K562 (cell line): ENCODE results near the gene KDM5D. TPM values are rescaled to one million over a fixed set of nuclear protein-coding genes. Genes with fewer than 3 reads are reported as not detected.

Experiments used
- ATAC-seq: fragments of 200-7000 bp; cut with Tn5 transposase; 3 replicates; pipeline ENCODE4 v1.9.1; 2020; ENCODE audit warnings: moderate library complexity
- Bru-seq: library from RNA; stranded (reverse); fragments of 400-500 nt; gene quantifications from one replicate; lab custom pipeline; 2021; lab: Mats Ljungman, UMichigan
- BruChase-seq, 2 experiments: library from RNA; stranded (reverse); fragments of 400-500 nt; gene quantifications; one replicate each; lab custom pipeline; 2021; lab: Mats Ljungman, UMichigan
- BruUV-seq: library from RNA; stranded (reverse); fragments of 400-500 nt; replicated peaks from 2 replicates; lab custom pipeline; 2021; lab: Mats Ljungman, UMichigan
- CTCF ChIA-PET: fragments of 300-600 bp; formaldehyde crosslinking; extraction: SDS; loops from one replicate; lab custom pipeline; 2021; ENCODE audit warnings: low intra/inter-chr PET ratio; lab: Yijun Ruan, JAX
- POLR2A ChIA-PET: fragments of 300-600, 350-650 bp; sonication (Branson Sonifier 250); formaldehyde crosslinking; extraction: SDS; loops from one replicate; lab custom pipeline; 2021; ENCODE audit warnings: antibody characterized with exemption, inconsistent platforms; lab: Yijun Ruan, JAX
- DNase-seq, 4 experiments: peaks; one replicate each; pipeline versions ENCODE4 v3.0.0 to v3.0.0-alpha.2; 2011 to 2018; ENCODE audit warnings: low spot score in 3 of 4, mixed read lengths in 3 of 4; ENCODE audit errors: extremely low read depth in 1 of 4
- FAIRE-seq: peaks from 2 replicates; lab custom pipeline; 2011; peaks lifted over from hg19 to GRCh38; lab: Jason Lieb, UNC
- H2AFZ ChIP-seq: 2 replicates; pipeline ENCODE4 v1.6.0; 2011; ENCODE audit warnings: low read depth, low read length, control low read depth, inconsistent platforms
- H3K27ac ChIP-seq: fragments of 200-600 bp; 3 replicates; pipeline ENCODE4 v1.8.0; 2011; ENCODE audit warnings: low read depth, mild to moderate bottlenecking, control low read depth, inconsistent platforms, low read length, moderate library complexity, mixed read lengths; ENCODE audit errors: extremely low read depth
- H3K27me3 ChIP-seq, 2 experiments: fragments of 300-600 bp in 1 of 2; 2 replicates in 1 of 2; 3 replicates in 1 of 2; pipeline versions ENCODE4 v1.6.0 to v1.8.0; 2011; ENCODE audit warnings: inconsistent platforms in 2 of 2, low read length in 2 of 2, mild to moderate bottlenecking in 1 of 2, mixed read lengths in 1 of 2, moderate library complexity in 1 of 2; ENCODE audit not compliant: control insufficient read depth in 2 of 2, insufficient read depth in 2 of 2
- H3K36me3 ChIP-seq: fragments of 300-600 bp; 3 replicates; pipeline ENCODE4 v1.8.0; 2011; ENCODE audit warnings: mild to moderate bottlenecking, low read length, inconsistent platforms; ENCODE audit not compliant: control insufficient read depth, insufficient read depth
- H3K4me1 ChIP-seq, 2 experiments: fragments of 200-600 bp in 1 of 2; replicated peaks in 1 of 2; 2 replicates in 1 of 2; 3 replicates in 1 of 2; pipeline versions ENCODE4 v1.5.1 to v1.8.0; 2011; ENCODE audit warnings: inconsistent platforms in 2 of 2, low read length in 2 of 2, mild to moderate bottlenecking in 1 of 2, mixed read lengths in 1 of 2, moderate library complexity in 1 of 2; ENCODE audit not compliant: control insufficient read depth in 2 of 2, insufficient read depth in 2 of 2
- H3K4me2 ChIP-seq: 2 replicates; pipeline ENCODE4 v1.6.1; 2011; ENCODE audit warnings: low read length, control low read depth, inconsistent platforms, mixed read lengths; ENCODE audit not compliant: insufficient read depth
- H3K4me3 ChIP-seq: fragments of 200-600 bp; sonication (generic), shearing (Covaris generic); 2 replicates; pipeline ENCODE4 v1.5.1; 2016; ENCODE audit warnings: control low read depth, inconsistent platforms
- H3K79me2 ChIP-seq: fragments of 200-600 bp; 3 replicates; pipeline ENCODE4 v1.8.0; 2011; ENCODE audit warnings: low read length, inconsistent platforms; ENCODE audit not compliant: control insufficient read depth, insufficient read depth
- H3K9ac ChIP-seq, 2 experiments: 2 replicates each; pipeline versions ENCODE4 v1.6.0 to v1.6.1; 2011; ENCODE audit warnings: low read depth in 2 of 2, low read length in 2 of 2, control low read depth in 1 of 2, inconsistent platforms in 1 of 2, mild to moderate bottlenecking in 1 of 2, mixed read lengths in 1 of 2; ENCODE audit not compliant: insufficient read depth in 1 of 2
- H3K9me1 ChIP-seq: one replicate; pipeline ENCODE4 v1.6.0; 2011; ENCODE audit warnings: inconsistent platforms, mild to moderate bottlenecking, low read length, moderate library complexity; ENCODE audit not compliant: control insufficient read depth, insufficient read depth
- H3K9me3 ChIP-seq: replicated peaks from 2 replicates; pipeline ENCODE4 v1.5.1; 2011; ENCODE audit warnings: low read depth, low read length, inconsistent platforms; ENCODE audit not compliant: control insufficient read depth, insufficient read depth
- H4K20me1 ChIP-seq: replicated peaks from 2 replicates; pipeline ENCODE4 v1.6.1; 2011; ENCODE audit warnings: low read length, inconsistent platforms, mixed read lengths; ENCODE audit not compliant: control insufficient read depth, insufficient read depth
- NFRKB ChIP-seq: fragments of 450-650 bp; IDR thresholded peaks from 2 replicates; pipeline ENCODE4 v1.6.1; 2016; ENCODE audit warnings: low read depth
- NR2C2 ChIP-seq, 2 experiments: fragments of 200-800 bp in 1 of 2; sonication (Bioruptor generic) in 1 of 2; sonication (generic) in 1 of 2; formaldehyde crosslinking in 1 of 2; IDR thresholded peaks; 2 replicates each; pipeline versions ENCODE4 v1.6.1 to v1.8.0; 2016 to 2022; ENCODE audit warnings: mild to moderate bottlenecking in 1 of 2, missing compliant biosample characterization in 1 of 2, missing genetic modification characterization in 1 of 2, missing genetic modification reagents in 1 of 2
- PML ChIP-seq: IDR thresholded peaks from 2 replicates; pipeline ENCODE4 v1.6.1; 2012; ENCODE audit warnings: low read length, inconsistent platforms
- POLR2B ChIP-seq: fragments of 450-650 bp; IDR thresholded peaks from 2 replicates; pipeline ENCODE4 v1.6.1; 2018; ENCODE audit warnings: low read depth; ENCODE audit not compliant: partially characterized antibody
- PRMT5 ChIP-seq: sonication (generic); formaldehyde crosslinking; IDR thresholded peaks from 2 replicates; pipeline ENCODE4 v1.5.0; 2020; ENCODE audit warnings: missing genetic modification reagents
- TRIM28 ChIP-seq: fragments of 450-650 bp; IDR thresholded peaks from 2 replicates; pipeline ENCODE4 v1.6.1; 2017
- XRCC4 ChIP-seq: IDR thresholded peaks from one replicate; pipeline ENCODE4 v1.6.1; 2011; ENCODE audit not compliant: insufficient read depth, insufficient read length; ENCODE audit errors: extremely low read depth
- ZNF133 ChIP-seq: fragments of 250-450 bp; sonication (Bioruptor Pico); IDR thresholded peaks from 2 replicates; pipeline ENCODE4 v1.4.0; 2020; ENCODE audit warnings: mild to moderate bottlenecking
- WGBS: fragments of 100-300 bp; shearing (Covaris generic); methylation state at CpG from one replicate; pipeline ENCODE4 v1.1.6; 2016; ENCODE audit warnings: low coverage, mixed read lengths; ENCODE audit not compliant: insufficient coverage; ENCODE audit errors: missing lambda C conversion rate; 5-methylcytosine and 5-hydroxymethylcytosine counted together
- in situ Hi-C: fragments of 300-500 bp; cut with MboI; formaldehyde crosslinking; loops from 4 replicates; pipeline ENCODE4 v1.15.0; 2018; ENCODE audit warnings: inconsistent platforms, mixed read lengths
- intact Hi-C: fragments of 100-400 bp; cut with micrococcal nuclease; formaldehyde crosslinking; loops from 2 replicates; pipeline ENCODE4 v1.14.2; 2022
- long read RNA-seq, 3 experiments: library from polyadenylated mRNA in 2 of 3; library from RNA in 1 of 3; unstranded in 2 of 3; stranded (forward) in 1 of 3; transcript quantifications; one replicate each; pipeline ENCODE4 v2.0.0, GENCODE V29; 2019 to 2022
- polyA minus RNA-seq, 3 experiments: library from RNA; depleted of rRNA, polyadenylated mRNA; stranded (reverse); fragments of >200 nt; gene quantifications; 2 replicates each; pipeline ENCODE4 v1.2.3, GENCODE V29; 2011
- polyA plus RNA-seq, 8 experiments: library from polyadenylated mRNA; depleted of rRNA in 4 of 8; stranded (reverse) in 5 of 8; unstranded in 3 of 8; fragments of >200 nt; fragmentation: Nextera tagmentation in 2 of 8; fragmentation: Illumina TruSeq in 1 of 8; extraction: Ambion mirVana in 2 of 8; extraction: Trizol in 1 of 8; gene quantifications; 2 replicates each; pipeline versions ENCODE4 v1.2.1 to v1.2.3, GENCODE V29; 2011 to 2014; ENCODE audit warnings: inconsistent platforms in 1 of 8, missing spikeins in 1 of 8
- total RNA-seq, 7 experiments: library from RNA; depleted of rRNA in 6 of 7; stranded (reverse); fragments of >200 nt in 6 of 7; fragmentation: Illumina TruSeq in 2 of 7; extraction: Trizol in 2 of 7; gene quantifications; 2 replicates each; pipeline versions ENCODE4 v1.2.1 to v1.2.3, GENCODE V29; 2011 to 2021; ENCODE audit warnings: low replicate concordance in 1 of 7
- TF ChIP-seq, protein P1 (sequence below): sonication (generic); formaldehyde crosslinking; IDR thresholded peaks from 2 replicates; pipeline ENCODE4 v1.8.1; 2023; ENCODE audit warnings: mild to moderate bottlenecking, missing genetic modification reagents
- TF ChIP-seq, protein P2 (sequence below), 2 experiments: IDR thresholded peaks; 2 replicates each; pipeline ENCODE4 v1.6.1; 2012; ENCODE audit warnings: improper control_type of control experiment in 2 of 2, low read depth in 2 of 2, low read length in 2 of 2, borderline replicate concordance in 1 of 2
- TF ChIP-seq, protein P3 (sequence below): sonication (generic); formaldehyde crosslinking; IDR thresholded peaks from 2 replicates; pipeline ENCODE4 v1.4.0; 2020; ENCODE audit warnings: mild to moderate bottlenecking, missing genetic modification reagents

KDM5D gene
- total RNA-seq (2011; cell fraction: chromatin; rRNA removed; ENCODE audit: low replicate concordance), result not detected in 2 replicates
- not detected in 2 replicates for total RNA-seq (2011; cell fraction: nucleolus; rRNA removed)
- total RNA-seq (2011; cell fraction: nucleoplasm; rRNA removed), result not detected in 2 replicates
- not detected in 2 replicates for total RNA-seq (2014; rRNA removed)
- total RNA-seq (2014; rRNA removed; fragmentation: Illumina TruSeq; extraction: Trizol), result not detected in 2 replicates
- total RNA-seq (2015; rRNA removed; fragmentation: Illumina TruSeq; extraction: Trizol), result not detected in 2 replicates
- 0.07 and 0.27 TPM in 2 replicates for total RNA-seq (2021)
- polyA plus RNA-seq (2011; rRNA removed), result not detected in 2 replicates
- polyA plus RNA-seq (2011; cell fraction: cytosol; rRNA removed), result not detected in 2 replicates
- not detected in 2 replicates for polyA plus RNA-seq (2011; cell fraction: nucleus; rRNA removed)
- not detected in 2 replicates for polyA plus RNA-seq (2012)
- polyA plus RNA-seq (2014; fragmentation: Illumina TruSeq; extraction: Trizol), result not detected in 2 replicates
- not detected for polyA plus RNA-seq (2014; fragmentation: Nextera tagmentation; extraction: Ambion mirVana)
- polyA plus RNA-seq (2014; rRNA removed), result not detected in 2 replicates
- polyA minus RNA-seq (2011; rRNA and poly(A)+ RNA removed), result not detected in 2 replicates
- not detected in 2 replicates for polyA minus RNA-seq (2011; cell fraction: cytosol; rRNA and poly(A)+ RNA removed)
- not detected in 2 replicates for polyA minus RNA-seq (2011; cell fraction: nucleus; rRNA and poly(A)+ RNA removed)
- percentile 13 among the genes with signal in this experiment for Bru-seq, nascent RNA
- BruChase-seq, experiment 1, labeled RNA remaining after a 2-hour chase, result percentile 10 among the genes with signal in this experiment
- percentile 13 among the genes with signal in this experiment for BruChase-seq, experiment 2, labeled RNA remaining after a 6-hour chase
- long read RNA-seq, experiment 1, result 0 reads
- long read RNA-seq, experiment 2, result 0 reads
- long read RNA-seq, experiment 3, result 0 reads

DNA sequence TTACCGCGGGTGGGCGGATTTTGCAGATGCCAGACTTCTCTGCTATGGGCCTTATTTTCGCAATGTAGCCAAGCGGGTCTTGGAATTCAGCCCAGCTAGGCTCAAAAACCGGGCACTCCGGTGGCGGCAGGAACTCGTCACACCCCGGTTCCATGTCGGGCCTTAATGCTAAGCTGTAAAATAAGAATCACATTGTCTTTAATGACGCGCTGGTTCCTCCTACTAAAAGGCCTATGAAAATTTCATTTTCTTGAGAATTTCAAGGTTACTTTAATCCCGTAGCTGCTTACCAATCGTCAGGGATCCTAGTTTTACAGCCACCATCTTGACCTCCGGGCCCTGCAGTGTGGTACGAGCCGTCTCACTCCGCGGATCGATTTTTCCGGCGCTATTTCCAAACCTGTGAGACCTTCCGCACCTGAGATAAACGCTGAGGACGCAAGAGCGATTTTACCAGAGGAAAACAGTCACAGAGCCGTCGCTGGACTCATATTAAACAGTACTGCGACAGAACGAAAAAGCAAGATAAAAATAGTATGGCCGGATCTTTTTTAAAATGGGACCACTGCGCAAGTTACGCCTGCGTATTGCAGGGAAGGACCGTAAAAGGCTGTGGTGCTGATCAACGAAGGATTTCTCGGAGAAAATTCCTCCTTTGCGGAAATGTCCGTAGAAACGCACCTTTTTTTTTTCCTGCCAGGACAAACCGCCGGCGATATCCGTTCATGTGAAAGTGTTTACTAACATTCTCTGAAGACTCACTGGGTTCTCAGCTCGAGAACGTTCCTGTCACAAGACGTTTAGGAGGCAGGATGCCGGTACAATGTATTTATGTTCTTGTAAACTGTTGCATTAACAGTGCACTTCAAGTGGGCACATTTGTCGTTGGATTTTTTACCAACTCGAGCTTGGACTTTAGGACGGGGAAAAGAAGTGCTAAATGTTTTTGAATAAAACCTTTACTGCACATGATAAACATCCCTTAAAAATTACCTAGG lies at the start of gene KDM5D:
Gene KDM5D (minus strand): TSS at position 346 of the 998 bp plus-strand sequence. CDS start 192 bp downstream, at position 154.
- FAIRE-seq (no peak), DNase-seq (no peak), ATAC-seq (no peak)
- no peak within 1 kb of the TSS for H3K4me3 ChIP-seq
- ChIA-PET CTCF (no interaction called here), POLR2A (no interaction called here)
- no peaks in the 10 kb centered on the region for H4K20me1 ChIP-seq
- no peak within 1 kb of the TSS for H3K27ac ChIP-seq
- WGBS, result no CpG with 5 or more reads among the region's 52 CpGs
- in situ Hi-C loops (no loop called here), intact Hi-C loops (no loop called here)
- H3K4me2 ChIP-seq, result no peak within 1 kb of the TSS
- no peaks in the 10 kb centered on the region for H3K36me3 ChIP-seq
- H2AFZ ChIP-seq, result no peak within 1 kb of the TSS
- H3K27me3 ChIP-seq, result no peaks in the 10 kb centered on the region
- H3K79me2 ChIP-seq, result no peaks in the 10 kb centered on the region
- H3K9me3 ChIP-seq, result no peaks in the 10 kb centered on the region
- no peaks in the 10 kb centered on the region for H3K4me1 ChIP-seq
- no TSS peak for BruUV-seq
- no peak within 1 kb of the TSS for H3K9ac ChIP-seq
- no peaks in the 10 kb centered on the region for H3K9me1 ChIP-seq
- TF ChIP-seq, protein P1, sequence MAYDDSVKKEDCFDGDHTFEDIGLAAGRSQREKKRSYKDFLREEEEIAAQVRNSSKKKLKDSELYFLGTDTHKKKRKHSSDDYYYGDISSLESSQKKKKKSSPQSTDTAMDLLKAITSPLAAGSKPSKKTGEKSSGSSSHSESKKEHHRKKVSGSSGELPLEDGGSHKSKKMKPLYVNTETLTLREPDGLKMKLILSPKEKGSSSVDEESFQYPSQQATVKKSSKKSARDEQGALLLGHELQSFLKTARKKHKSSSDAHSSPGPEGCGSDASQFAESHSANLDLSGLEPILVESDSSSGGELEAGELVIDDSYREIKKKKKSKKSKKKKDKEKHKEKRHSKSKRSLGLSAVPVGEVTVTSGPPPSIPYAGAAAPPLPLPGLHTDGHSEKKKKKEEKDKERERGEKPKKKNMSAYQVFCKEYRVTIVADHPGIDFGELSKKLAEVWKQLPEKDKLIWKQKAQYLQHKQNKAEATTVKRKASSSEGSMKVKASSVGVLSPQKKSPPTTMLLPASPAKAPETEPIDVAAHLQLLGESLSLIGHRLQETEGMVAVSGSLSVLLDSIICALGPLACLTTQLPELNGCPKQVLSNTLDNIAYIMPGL, result no peak
- TF ChIP-seq, protein P2, sequence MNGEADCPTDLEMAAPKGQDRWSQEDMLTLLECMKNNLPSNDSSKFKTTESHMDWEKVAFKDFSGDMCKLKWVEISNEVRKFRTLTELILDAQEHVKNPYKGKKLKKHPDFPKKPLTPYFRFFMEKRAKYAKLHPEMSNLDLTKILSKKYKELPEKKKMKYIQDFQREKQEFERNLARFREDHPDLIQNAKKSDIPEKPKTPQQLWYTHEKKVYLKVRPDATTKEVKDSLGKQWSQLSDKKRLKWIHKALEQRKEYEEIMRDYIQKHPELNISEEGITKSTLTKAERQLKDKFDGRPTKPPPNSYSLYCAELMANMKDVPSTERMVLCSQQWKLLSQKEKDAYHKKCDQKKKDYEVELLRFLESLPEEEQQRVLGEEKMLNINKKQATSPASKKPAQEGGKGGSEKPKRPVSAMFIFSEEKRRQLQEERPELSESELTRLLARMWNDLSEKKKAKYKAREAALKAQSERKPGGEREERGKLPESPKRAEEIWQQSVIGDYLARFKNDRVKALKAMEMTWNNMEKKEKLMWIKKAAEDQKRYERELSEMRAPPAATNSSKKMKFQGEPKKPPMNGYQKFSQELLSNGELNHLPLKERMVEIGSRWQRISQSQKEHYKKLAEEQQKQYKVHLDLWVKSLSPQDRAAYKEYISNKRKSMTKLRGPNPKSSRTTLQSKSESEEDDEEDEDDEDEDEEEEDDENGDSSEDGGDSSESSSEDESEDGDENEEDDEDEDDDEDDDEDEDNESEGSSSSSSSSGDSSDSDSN (IDR thresholded peaks at IDR 0.05; ENCODE audit: borderline replicate concordance in 1 of 2, low read depth in 2 of 2, low read length in 2 of 2), result no peak
- no peak for TF ChIP-seq XRCC4
- TF ChIP-seq ZNF133 (CRISPR knock-in tag), result no peak
- no peak for TF ChIP-seq POLR2B
- no peak for TF ChIP-seq PRMT5 (CRISPR knock-in tag)
- TF ChIP-seq NR2C2 (CRISPR knock-in tag; IDR thresholded peaks at IDR 0.05), result no peak
- no peak for TF ChIP-seq NR2C2 (tag; IDR thresholded peaks at IDR 0.05)
- no peak for TF ChIP-seq PML
- TF ChIP-seq NFRKB, result no peak
- TF ChIP-seq TRIM28, result no peak
- TF ChIP-seq, protein P3, sequence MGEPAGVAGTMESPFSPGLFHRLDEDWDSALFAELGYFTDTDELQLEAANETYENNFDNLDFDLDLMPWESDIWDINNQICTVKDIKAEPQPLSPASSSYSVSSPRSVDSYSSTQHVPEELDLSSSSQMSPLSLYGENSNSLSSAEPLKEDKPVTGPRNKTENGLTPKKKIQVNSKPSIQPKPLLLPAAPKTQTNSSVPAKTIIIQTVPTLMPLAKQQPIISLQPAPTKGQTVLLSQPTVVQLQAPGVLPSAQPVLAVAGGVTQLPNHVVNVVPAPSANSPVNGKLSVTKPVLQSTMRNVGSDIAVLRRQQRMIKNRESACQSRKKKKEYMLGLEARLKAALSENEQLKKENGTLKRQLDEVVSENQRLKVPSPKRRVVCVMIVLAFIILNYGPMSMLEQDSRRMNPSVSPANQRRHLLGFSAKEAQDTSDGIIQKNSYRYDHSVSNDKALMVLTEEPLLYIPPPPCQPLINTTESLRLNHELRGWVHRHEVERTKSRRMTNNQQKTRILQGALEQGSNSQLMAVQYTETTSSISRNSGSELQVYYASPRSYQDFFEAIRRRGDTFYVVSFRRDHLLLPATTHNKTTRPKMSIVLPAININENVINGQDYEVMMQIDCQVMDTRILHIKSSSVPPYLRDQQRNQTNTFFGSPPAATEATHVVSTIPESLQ (CRISPR knock-in tag), result no peak
